Measurements from ENCODE around the gene SPOCD1.

Gene SPOCD1

GRCh38 chr1:31782421-31783410, 33.1 kb downstream of the SPOCD1 start:
- Histone ChIP-seq H3K36me3 (ENCODE audit: control insufficient read depth, insufficient read depth, low read length) (no peaks in the 10 kb centered on the region), H3K4me3 (ENCODE audit: low read depth, low read length) (peak overlapping the region; percentile 1), H3K9me3 (ENCODE audit: control insufficient read depth, insufficient read depth, low read length) (no peaks in the 10 kb centered on the region), H3K4me1 (ENCODE audit: control insufficient read depth, insufficient read depth, low read length) (peaks cover 12% of the 10 kb centered on the region), H3K27me3 (ENCODE audit: control insufficient read depth, insufficient read depth, low read length) (no peaks in the 10 kb centered on the region), H3K9ac (ENCODE audit: low read depth, low read length) (peak overlapping the region; percentile 54)

GRCh38 chr1:31781756-31782371, 34.0 kb downstream of the SPOCD1 start:
- Histone ChIP-seq H3K9me3 (ENCODE audit: control insufficient read depth, insufficient read depth, low read length) (no peaks in the 10 kb centered on the region), H3K4me1 (ENCODE audit: control insufficient read depth, insufficient read depth, low read length) (peaks cover 11% of the 10 kb centered on the region), H3K9ac (ENCODE audit: low read depth, low read length) (no peak overlapping the region), H3K4me3 (ENCODE audit: low read depth, low read length) (no peak overlapping the region), H3K36me3 (ENCODE audit: control insufficient read depth, insufficient read depth, low read length) (no peaks in the 10 kb centered on the region), H3K27me3 (ENCODE audit: control insufficient read depth, insufficient read depth, low read length) (no peaks in the 10 kb centered on the region)

DNA sequence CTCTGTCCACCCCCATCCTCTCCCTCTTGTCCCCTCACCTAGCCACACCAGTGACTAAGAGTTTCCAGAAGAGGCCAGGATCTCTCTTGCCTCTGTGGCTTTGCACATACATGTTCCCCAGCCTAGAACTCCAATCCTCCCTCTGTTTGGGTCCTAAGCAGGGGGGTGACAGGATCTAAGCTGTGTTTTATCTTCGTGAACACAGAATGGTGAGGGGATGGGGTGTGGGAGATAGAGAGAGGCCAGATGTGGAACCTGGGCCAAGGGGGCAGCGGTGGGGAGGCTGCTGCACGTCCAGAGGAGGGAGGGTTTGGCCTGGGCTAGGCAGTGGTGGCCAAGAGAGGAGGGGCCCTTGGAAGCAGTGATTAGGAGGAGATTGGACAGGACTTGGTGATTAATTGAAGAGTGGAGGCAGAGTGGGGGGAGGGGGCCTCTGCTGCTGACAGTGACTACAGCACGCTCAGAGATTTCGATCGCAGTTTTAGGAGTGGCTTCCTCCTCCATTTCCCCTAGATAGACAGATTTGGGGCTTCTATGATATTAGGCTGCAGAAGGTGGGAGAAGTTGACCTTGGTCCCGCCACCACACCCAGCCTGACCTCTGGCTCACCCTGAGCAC, 34.6 kb downstream of the SPOCD1 start:
- Histone ChIP-seq H3K4me1 (ENCODE audit: control insufficient read depth, insufficient read depth, low read length) (peaks cover 11% of the 10 kb centered on the region), H3K27me3 (ENCODE audit: control insufficient read depth, insufficient read depth, low read length) (no peaks in the 10 kb centered on the region), H3K4me3 (ENCODE audit: low read depth, low read length) (no peak overlapping the region), H3K9me3 (ENCODE audit: control insufficient read depth, insufficient read depth, low read length) (no peaks in the 10 kb centered on the region), H3K9ac (ENCODE audit: low read depth, low read length) (no peak overlapping the region), H3K36me3 (ENCODE audit: control insufficient read depth, insufficient read depth, low read length) (no peaks in the 10 kb centered on the region)

DNA sequence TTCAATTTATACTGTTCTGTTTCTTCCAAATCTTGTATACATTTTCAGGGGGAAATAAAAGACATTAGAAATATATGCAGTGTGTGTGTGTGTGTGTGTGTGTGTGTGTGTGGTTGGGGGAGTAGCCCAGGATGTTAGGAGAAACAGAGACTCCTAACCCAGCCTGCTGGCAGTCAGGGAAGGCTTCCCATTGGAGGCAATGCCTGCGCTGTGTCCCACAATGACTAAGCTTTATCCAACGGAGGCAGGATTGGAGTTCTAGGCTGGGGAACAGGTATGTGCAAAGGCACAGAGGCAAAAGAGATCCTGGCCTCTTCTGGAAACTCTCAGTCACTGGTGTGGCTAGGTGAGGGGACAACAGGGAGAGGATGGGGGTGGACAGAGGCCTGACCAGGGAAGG, 35.2 kb downstream of the SPOCD1 start:
- Histone ChIP-seq H3K36me3 (ENCODE audit: control insufficient read depth, insufficient read depth, low read length) (no peaks in the 10 kb centered on the region), H3K4me1 (ENCODE audit: control insufficient read depth, insufficient read depth, low read length) (peaks cover 11% of the 10 kb centered on the region), H3K4me3 (ENCODE audit: low read depth, low read length) (no peak overlapping the region), H3K27me3 (ENCODE audit: control insufficient read depth, insufficient read depth, low read length) (no peaks in the 10 kb centered on the region), H3K9me3 (ENCODE audit: control insufficient read depth, insufficient read depth, low read length) (no peaks in the 10 kb centered on the region), H3K9ac (ENCODE audit: low read depth, low read length) (no peak overlapping the region)

- Histone ChIP-seq H3K4me3 (ENCODE audit: low read depth, low read length) (no peak overlapping the region), H3K36me3 (ENCODE audit: control insufficient read depth, insufficient read depth, low read length) (no peaks in the 10 kb centered on the region), H3K4me1 (ENCODE audit: control insufficient read depth, insufficient read depth, low read length) (peaks cover 11% of the 10 kb centered on the region), H3K27me3 (ENCODE audit: control insufficient read depth, insufficient read depth, low read length) (peaks cover 7% of the 10 kb centered on the region), H3K9ac (ENCODE audit: low read depth, low read length) (no peak overlapping the region), H3K9me3 (ENCODE audit: control insufficient read depth, insufficient read depth, low read length) (no peaks in the 10 kb centered on the region)
Measured at GRCh38 chr1:31779687-31780086, 36.1 kb downstream of the SPOCD1 start.

GRCh38 chr1:31778763-31779488, 36.9 kb downstream of the SPOCD1 start:
- Histone ChIP-seq H3K4me3 (ENCODE audit: low read depth, low read length) (no peak overlapping the region), H3K27me3 (ENCODE audit: control insufficient read depth, insufficient read depth, low read length) (peaks cover 15% of the 10 kb centered on the region), H3K36me3 (ENCODE audit: control insufficient read depth, insufficient read depth, low read length) (no peaks in the 10 kb centered on the region), H3K9ac (ENCODE audit: low read depth, low read length) (no peak overlapping the region), H3K4me1 (ENCODE audit: control insufficient read depth, insufficient read depth, low read length) (peaks cover 11% of the 10 kb centered on the region), H3K9me3 (ENCODE audit: control insufficient read depth, insufficient read depth, low read length) (no peaks in the 10 kb centered on the region)

DNA sequence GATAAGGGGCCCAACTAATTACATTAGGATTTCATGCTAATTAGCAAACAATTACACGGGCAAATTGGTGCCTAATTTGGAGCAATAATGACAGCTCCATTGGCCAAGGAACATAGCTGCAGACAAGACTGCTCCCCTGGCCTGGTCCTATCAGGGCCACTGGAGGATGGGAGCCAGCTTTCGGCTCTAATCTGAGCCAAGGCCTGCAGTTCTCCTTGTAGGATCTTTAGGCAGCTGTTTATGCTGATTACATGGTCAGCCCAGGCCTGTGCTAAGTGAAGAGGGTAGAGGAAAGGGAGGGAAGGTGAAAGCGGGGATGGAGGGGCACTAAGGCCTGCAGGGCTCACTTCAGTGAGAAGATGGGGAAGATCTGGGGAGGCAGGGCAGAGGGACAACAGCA, 39.3 kb downstream of the SPOCD1 start:
- Histone ChIP-seq H3K4me1 (ENCODE audit: control insufficient read depth, insufficient read depth, low read length) (peaks cover 2% of the 10 kb centered on the region), H3K36me3 (ENCODE audit: control insufficient read depth, insufficient read depth, low read length) (no peaks in the 10 kb centered on the region), H3K4me3 (ENCODE audit: low read depth, low read length) (no peak overlapping the region), H3K9ac (ENCODE audit: low read depth, low read length) (no peak overlapping the region), H3K9me3 (ENCODE audit: control insufficient read depth, insufficient read depth, low read length) (no peaks in the 10 kb centered on the region), H3K27me3 (ENCODE audit: control insufficient read depth, insufficient read depth, low read length) (peaks cover 38% of the 10 kb centered on the region)

- no peaks in the 10 kb centered on the region for H3K9me3 ChIP-seq (ENCODE audit: control insufficient read depth, insufficient read depth, low read length)
- H3K4me3 ChIP-seq (ENCODE audit: low read depth, low read length): no peak overlapping the region
- H3K4me1 ChIP-seq (ENCODE audit: control insufficient read depth, insufficient read depth, low read length): peaks cover 2% of the 10 kb centered on the region
- no peak overlapping the region for H3K9ac ChIP-seq (ENCODE audit: low read depth, low read length)
- H3K36me3 ChIP-seq (ENCODE audit: control insufficient read depth, insufficient read depth, low read length): no peaks in the 10 kb centered on the region
- peaks cover 43% of the 10 kb centered on the region for H3K27me3 ChIP-seq (ENCODE audit: control insufficient read depth, insufficient read depth, low read length)
Measured at GRCh38 chr1:31776032-31776431, 39.8 kb downstream of the SPOCD1 start.

DNA sequence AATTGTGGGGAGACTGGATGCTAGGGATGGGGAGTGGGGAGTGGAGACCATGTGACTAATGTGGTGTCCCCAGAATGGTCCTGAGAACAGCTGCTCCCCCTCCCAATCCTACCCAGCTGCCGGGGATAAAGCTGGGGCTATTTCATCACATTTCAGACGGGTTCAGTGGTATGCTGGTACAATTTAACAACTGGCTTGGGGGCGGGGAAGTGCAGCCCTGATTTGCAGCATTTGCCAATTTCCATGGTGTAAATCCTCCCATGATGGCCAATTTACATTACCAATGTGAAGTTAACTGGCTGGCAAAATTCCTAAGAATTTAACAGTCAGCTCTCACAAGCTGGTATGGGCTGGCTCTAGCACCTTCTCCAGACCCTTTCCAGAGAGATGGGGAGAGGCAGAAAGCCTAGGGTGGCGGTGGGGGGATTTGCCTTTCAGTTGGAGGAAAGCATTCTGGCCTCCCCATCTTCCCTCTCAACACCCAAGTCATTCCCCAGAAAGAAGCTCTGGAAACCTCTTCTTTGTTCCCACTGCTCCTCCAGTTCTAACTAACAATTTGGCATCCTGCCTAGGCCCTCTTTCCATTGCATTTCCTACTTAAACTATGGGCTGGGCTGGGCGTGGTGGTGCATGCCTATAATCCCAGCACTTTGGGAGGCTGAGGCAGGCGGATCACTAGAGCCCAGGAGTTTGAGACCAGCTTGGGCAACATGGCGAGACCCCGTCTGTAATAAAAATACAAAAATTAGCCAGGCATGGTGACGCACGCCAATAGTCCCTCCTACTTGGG, 40.4 kb downstream of the SPOCD1 start:
- H3K4me3 ChIP-seq (ENCODE audit: low read depth, low read length): no peak overlapping the region
- H3K9me3 ChIP-seq (ENCODE audit: control insufficient read depth, insufficient read depth, low read length): no peaks in the 10 kb centered on the region
- H3K27me3 ChIP-seq (ENCODE audit: control insufficient read depth, insufficient read depth, low read length): peaks cover 48% of the 10 kb centered on the region
- no peaks in the 10 kb centered on the region for H3K36me3 ChIP-seq (ENCODE audit: control insufficient read depth, insufficient read depth, low read length)
- peaks cover 3% of the 10 kb centered on the region for H3K4me1 ChIP-seq (ENCODE audit: control insufficient read depth, insufficient read depth, low read length)
- no peak overlapping the region for H3K9ac ChIP-seq (ENCODE audit: low read depth, low read length)

- H3K9me3 ChIP-seq (ENCODE audit: control insufficient read depth, insufficient read depth, low read length): no peaks in the 10 kb centered on the region
- H3K27me3 ChIP-seq (ENCODE audit: control insufficient read depth, insufficient read depth, low read length): peaks cover 52% of the 10 kb centered on the region
- H3K36me3 ChIP-seq (ENCODE audit: control insufficient read depth, insufficient read depth, low read length): no peaks in the 10 kb centered on the region
- H3K4me3 ChIP-seq (ENCODE audit: low read depth, low read length): no peak overlapping the region
- no peak overlapping the region for H3K9ac ChIP-seq (ENCODE audit: low read depth, low read length)
- H3K4me1 ChIP-seq (ENCODE audit: control insufficient read depth, insufficient read depth, low read length): peaks cover 2% of the 10 kb centered on the region
Measured at GRCh38 chr1:31774495-31774894, 41.3 kb downstream of the SPOCD1 start.

GRCh38 chr1:31773861-31774260, 42.0 kb downstream of the SPOCD1 start:
- no peak overlapping the region for H3K9ac ChIP-seq (ENCODE audit: low read depth, low read length)
- peaks cover 5% of the 10 kb centered on the region for H3K4me1 ChIP-seq (ENCODE audit: control insufficient read depth, insufficient read depth, low read length)
- H3K9me3 ChIP-seq (ENCODE audit: control insufficient read depth, insufficient read depth, low read length): no peaks in the 10 kb centered on the region
- no peak overlapping the region for H3K4me3 ChIP-seq (ENCODE audit: low read depth, low read length)
- H3K27me3 ChIP-seq (ENCODE audit: control insufficient read depth, insufficient read depth, low read length): peaks cover 52% of the 10 kb centered on the region
- H3K36me3 ChIP-seq (ENCODE audit: control insufficient read depth, insufficient read depth, low read length): no peaks in the 10 kb centered on the region
